IPS DF 19.7 (cell line): ENCODE data around the gene EGFL8.
"Not testable (repeated sequence)": the region's sequence is repeated elsewhere in the genome, so short reads cannot be mapped to it uniquely, and the experiment has no call there.

Source experiments
- DNase-seq: peaks from one replicate; pipeline ENCODE4 v3.0.0-alpha.2; 2013; ENCODE audit warnings: low read depth, low spot score

EGFL8 gene

GRCh38 chr6:32183483-32184083 is 19.2 kb downstream of the EGFL8 start:
- no peak for DNase-seq

DNA sequence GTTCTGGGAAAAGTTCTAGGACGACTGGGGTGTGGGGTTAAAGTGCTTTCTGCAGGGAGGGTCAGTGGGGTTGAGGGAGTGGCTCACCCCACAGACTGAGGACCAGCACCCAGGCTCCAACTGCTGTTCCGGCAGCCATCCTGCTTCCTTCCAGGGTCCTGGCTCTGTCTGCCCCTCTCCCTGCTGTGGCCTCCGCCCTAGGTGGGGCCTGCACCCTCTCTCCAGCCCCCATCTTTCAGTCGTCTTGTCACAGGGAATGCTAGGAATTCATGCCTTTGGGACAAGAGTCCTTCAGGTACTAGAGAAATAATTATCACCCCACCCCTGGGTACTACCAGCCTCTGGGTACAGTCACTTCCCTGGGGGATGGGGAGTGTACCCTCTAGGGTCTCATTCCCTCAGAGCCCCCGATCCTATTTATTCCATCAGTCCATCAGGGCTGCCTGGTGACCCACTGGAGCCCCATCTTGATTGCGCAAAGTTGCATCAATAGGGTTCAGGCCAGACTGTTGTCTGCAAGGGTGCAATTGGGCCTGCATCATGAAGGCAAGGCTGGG is 19.8 kb downstream of the EGFL8 start, which contains the start of gene AGER:
TSS of gene AGER (minus strand) at position 170 of the 557 bp plus-strand sequence. CDS start at position 139, 31 bp downstream.
- no peak for DNase-seq

GRCh38 chr6:32185681-32186131 is 21.3 kb downstream of the EGFL8 start:
- DNase-seq, result not testable (repeated sequence)

DNA sequence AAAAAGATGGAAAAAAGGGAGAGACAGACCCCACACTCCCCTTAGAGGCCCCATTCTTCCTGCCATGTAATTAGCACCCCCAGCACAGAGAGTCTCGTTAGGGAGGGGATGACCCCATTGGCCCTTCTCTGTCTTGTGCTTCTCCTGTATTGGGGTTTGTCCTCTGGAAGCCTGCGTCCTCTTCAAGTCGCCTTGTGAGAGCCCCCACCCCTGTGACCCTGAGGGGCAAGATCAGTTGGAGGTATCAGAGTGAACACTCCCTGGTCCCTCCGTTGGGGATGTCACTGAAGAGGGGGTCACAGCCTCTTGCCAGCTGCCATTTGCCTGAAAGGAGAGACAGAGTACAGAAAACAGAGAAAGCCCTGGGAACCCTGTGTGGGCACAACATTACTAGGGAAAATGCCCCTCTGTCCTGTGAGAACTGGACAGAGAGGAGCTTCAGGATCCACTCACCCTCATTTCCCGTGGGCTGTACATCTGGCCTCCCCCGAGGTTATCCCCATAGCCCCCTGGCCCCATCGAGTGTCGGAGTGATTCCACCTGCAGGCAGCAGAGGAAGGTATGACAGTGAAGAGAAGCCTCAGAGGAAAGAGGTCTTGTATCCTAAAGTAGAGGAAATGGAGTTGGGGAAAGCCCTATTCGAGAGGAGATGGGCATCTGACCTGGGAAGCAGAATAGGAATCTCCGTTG is 21.9 kb downstream of the EGFL8 start:
- DNase-seq, result not testable (repeated sequence)

DNA sequence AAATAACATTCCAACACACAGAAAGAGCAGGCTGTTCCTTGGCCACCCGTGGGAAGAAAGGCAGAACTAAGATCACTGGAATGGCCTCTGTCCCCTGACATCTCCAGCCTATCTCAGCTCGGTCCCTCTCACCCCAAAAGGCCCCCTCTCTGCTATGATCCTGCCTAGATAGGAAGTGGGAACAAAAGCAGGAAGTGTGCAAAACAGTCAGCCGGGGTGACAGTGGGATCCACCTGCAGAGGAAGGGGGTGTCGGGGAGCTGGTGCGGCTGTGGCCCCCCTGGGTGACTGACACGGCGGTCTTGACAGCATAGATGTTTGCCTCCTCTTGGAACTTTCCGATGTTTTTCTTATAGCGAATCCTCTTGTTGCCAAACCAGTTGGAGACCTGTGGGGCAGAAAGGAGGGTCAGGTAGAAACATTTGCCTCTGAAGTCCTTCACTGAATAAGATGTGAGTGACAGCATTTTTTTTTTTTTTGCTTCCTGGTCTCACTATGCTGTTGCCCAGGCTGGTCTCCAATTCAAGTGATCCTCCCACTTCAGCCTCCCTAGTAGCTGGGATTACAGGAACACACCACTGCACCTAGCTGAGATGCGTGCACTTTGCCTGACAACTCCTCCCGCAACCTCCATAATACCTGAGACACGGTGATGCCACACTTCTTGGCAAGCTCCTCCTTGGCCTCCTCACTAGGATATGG is 22.8 kb downstream of the EGFL8 start:
- DNase-seq, result no peak

- DNase-seq, result not testable (repeated sequence)
Measured at GRCh38 chr6:32187725-32188380, 23.5 kb downstream of the EGFL8 start.

DNA sequence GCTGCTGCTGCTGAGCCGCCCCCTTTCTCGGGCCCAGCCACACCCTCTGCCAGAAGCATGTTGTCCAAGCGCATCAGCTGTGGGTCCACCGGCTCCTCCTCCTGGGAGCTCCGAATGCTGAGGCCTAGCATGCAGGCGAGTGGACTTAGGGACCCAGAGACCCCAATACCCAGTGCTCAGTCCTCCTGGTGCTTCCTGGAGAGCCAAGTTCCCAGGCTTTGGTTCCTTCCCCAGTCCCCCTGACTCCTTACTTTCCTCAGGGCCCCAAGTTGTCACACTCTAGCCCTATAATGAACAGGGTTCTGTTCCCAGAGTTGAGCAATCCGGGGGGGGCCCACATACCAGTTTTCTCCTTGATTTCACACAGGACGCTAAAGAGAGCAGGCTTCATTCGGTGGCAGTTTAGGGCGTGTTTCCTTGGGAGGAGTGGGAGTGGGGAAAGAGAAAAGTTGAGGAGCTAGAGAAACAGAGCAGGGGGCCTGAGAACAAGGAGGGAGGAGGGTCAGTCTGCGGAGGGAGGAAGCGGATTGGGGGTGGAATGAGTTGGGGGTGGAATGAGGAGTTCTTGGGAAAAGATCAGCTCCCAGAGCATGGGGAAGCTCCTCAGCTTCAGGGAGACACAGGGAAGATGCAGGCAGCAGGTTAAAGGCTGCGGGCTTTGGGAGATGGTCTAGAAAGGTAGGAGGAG is 24.1 kb downstream of the EGFL8 start:
- DNase-seq, result no peak

- no peak for DNase-seq
Measured at GRCh38 chr6:32189069-32189741, 24.8 kb downstream of the EGFL8 start.

DNA sequence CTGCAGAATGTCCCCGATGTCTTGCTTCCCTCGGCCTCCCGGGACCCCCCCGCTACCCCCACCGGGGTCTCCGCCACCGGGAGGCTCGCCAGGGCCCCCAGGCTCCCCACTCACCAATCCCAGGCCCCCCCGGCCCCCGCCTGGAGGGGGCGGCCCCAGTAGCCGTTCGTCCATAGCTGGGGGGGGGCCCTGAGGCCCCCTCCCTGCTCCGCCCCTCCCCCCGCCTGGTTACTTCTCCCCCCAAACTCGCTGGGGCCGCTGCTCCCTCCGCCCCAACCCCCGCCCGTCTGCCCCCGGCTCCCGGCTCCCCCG is 25.3 kb downstream of the EGFL8 start:
- no peak for DNase-seq

GRCh38 chr6:32190054-32190851 is 25.9 kb downstream of the EGFL8 start, which contains the start of gene PBX2:
TSS of gene PBX2 (minus strand) at chr6:32190202. CDS start at chr6:32189915, 287 bp downstream.
- peak; percentile 78 for DNase-seq

DNA sequence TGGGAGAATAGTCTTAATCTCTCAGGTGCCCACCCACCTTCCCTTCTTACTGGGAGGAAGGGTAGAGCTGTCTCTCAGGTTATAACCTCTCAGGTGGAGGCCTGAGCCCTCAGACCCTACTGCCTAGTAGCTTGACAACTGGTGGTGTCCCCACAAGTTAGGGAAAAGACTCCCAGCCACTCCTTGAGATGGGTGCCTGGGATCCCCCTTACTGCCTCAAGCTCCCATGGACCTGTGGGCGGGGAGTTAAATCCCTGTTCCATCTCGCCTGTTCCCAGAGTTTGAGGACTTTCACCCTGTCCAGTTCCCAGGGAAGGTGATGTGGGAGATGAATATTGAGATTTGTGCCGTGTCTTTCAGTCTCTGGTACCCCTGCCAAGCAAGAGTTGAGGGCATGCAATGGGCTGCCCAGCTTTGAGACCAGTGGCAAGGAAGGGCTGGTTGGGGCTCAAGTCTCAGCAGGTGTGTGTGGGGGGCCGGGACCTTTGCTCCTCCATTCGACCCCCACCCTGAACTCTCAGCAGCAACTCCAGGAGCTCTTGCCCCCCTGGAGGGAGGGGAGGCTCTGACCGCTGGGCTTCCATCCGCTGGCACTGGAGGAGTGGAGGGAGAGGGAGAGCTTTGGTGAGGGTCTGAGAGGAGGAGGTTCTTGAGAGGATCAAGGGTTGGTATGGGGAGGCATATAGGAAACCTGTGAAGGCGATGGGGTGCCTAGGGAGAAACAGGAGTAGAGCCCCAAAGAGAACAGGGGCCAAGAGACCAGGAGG is 26.7 kb downstream of the EGFL8 start:
- no peak for DNase-seq

- no peak for DNase-seq
Measured at GRCh38 chr6:32191696-32192607, 27.6 kb downstream of the EGFL8 start.

DNA sequence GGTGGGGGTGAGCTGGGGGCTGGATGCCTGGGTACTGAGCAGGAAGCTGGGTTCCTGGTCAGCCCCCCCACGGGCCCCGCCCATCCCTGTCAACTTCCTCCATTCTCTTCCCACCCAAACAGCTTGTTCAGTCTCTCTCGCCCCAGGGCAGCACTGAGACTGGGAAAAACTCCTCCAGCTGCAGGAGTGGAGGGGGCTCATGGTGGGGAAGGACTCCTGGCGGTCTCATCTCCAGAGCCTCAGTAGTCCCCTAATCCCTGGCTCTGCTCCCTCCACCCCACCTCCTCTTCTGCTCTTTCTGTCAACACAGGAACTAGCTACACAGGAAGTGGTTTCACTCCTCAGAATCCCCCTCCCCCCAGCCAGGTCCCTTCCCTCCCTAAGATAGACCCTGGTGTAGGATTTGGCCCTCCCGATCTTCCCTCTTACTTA is 28.2 kb downstream of the EGFL8 start, which contains the start of gene GPSM3:
TSS of gene GPSM3 (minus strand) at position 36 of the 432 bp plus-strand sequence. CDS start 130 bp downstream, outside the sequence.
- DNase-seq, result no peak

DNA sequence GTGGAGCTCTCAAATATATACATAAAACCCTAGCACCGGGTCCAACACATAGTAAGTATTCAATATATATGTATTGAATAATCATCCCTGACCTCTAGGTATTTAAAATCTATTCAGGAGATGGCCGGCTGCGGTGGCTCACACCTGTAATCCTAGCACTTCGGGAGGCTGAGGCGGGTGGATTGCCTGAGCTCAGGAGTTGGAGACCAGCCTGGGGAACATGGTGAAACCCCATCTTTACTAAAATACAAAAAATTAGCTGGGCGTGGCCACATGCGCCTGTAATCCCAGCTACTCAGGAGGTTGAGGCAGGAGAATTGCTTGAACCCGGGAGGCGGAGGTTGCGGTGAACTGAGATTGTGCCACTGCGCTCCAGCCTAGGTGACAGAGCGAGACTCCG is 28.7 kb downstream of the EGFL8 start:
- not testable (repeated sequence) for DNase-seq

DNA sequence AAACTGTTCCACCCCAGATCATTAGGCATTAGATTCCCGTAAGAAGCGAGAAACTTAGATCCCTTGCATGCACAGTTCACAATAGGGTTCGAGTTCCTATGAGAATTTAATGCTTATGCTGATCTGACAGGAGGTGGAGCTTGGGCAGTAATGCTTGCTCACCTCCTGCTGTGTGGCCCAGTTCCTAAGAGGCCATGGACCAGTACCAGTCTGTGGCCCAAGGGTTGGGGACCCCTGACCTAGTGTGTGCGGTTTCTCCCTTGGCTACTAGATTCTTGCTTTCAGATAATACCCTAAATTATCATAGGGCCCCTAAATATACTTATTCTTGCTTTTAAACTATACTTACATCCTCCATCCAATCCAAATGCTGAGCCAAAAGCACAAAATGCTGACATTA is 30.0 kb downstream of the EGFL8 start:
- no peak for DNase-seq

DNA sequence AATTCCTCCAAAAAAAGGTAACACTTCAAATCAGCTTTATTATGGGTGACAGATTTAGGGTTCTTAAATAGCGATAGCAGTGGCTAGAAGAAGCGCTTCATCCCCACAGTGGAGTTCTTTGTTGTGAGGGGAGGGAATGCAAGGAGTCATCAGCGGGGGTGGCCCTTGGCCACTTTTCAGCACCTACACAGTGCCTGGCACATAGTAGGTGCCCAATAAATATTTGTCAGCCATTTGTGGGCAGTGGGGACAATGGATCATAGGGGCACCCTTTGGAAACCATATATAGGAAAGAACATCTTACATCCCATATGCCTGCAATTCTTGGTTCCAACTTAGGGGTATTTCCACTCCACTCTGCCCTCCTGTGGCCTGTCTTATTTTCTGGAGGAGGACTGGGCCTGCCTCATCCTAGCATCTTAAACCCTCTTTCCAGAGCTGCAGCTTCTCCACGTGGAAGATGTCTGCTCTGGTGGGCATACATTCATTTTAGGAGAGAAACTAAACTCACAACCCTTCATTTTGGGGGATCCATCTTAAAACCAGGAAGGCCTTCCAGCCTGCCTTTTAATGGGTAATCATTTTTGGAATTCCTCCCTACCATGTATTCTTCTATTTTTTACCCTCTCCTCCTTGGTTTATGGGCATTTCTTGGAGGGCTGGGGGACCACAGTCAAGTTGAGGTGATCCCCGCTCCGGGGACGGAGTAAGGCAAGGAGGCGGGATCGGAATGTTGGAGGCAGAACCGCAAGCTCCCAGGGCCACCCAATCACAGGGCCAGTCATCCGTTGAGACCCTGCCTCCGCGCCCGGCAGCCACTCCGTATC is 30.6 kb downstream of the EGFL8 start:
- no peak for DNase-seq

GRCh38 chr6:32195652-32195901 is 31.2 kb downstream of the EGFL8 start:
- DNase-seq, result peak; percentile 96
